ENCODE data around the gene SAYSD1. TPM values are rescaled to one million over a fixed set of nuclear protein-coding genes. Genes with fewer than 3 reads are reported as not detected.

The SAYSD1 gene
- total and polyA plus RNA-seq, 8 donors, result 1.2 to 24.8 (median 7.7) TPM

GRCh38 chr6:39055661-39056060, 59.3 kb downstream of the SAYSD1 start:
- Histone ChIP-seq H3K4me1 (peaks cover 0 to 3% (median 0%) of the 10 kb centered on the region in 4 donors), H3K4me3 (no peak overlapping the region), H3K27me3 (peaks cover 0 to 65% (median 3%) of the 10 kb centered on the region in 3 donors), H3K9me3 (no peaks in the 10 kb centered on the region), H3K27ac (no peak overlapping the region), H3K36me3 (no peaks in the 10 kb centered on the region)
- no peak for DNase-seq
- no peak for TF ChIP-seq POLR2AphosphoS5 (IDR thresholded peaks at IDR 0.05)
- TF ChIP-seq CTCF (IDR thresholded peaks at IDR 0.05), result no peak
- no peak for TF ChIP-seq EP300 (IDR thresholded peaks at IDR 0.05)
- TF ChIP-seq POLR2A (IDR thresholded peaks at IDR 0.05), result no peak
- 87 to 96% (median 94%) methylated on average over 3 to 7 of the region's 7 CpGs for WGBS, 5 donors
- intact Hi-C loops (cut with DNase I; ENCODE audit: low total_unique reads), result no loop called here

GRCh38 chr6:39054577-39055142, 60.3 kb downstream of the SAYSD1 start:
- TF ChIP-seq CTCF (IDR thresholded peaks at IDR 0.05), result no peak
- TF ChIP-seq POLR2A (IDR thresholded peaks at IDR 0.05), result no peak
- no peak for TF ChIP-seq EP300 (IDR thresholded peaks at IDR 0.05)
- TF ChIP-seq POLR2AphosphoS5 (IDR thresholded peaks at IDR 0.05), result no peak
- DNase-seq, result peak in 1 of 2 donors; percentile 72

More at GRCh38 chr6:39054577-39055142, 60.3 kb downstream of the SAYSD1 start:
- Histone ChIP-seq H3K4me3 (no peak overlapping the region), H3K27me3 (peaks cover 0 to 65% (median 9%) of the 10 kb centered on the region in 3 donors), H3K27ac (no peak overlapping the region), H3K4me1 (peaks cover 0 to 3% (median 0%) of the 10 kb centered on the region in 4 donors), H3K36me3 (no peaks in the 10 kb centered on the region), H3K9me3 (no peaks in the 10 kb centered on the region)
- 73 to 83% (median 78%) methylated on average over 9 of the region's 9 CpGs for WGBS, 5 donors
- intact Hi-C loops (cut with DNase I; ENCODE audit: low total_unique reads), result no loop called here

Other genes with a start within 250 kb of the SAYSD1 start
- 1 to 10 TPM in 2 of 5 donors, not detected in 3; 3.5 to 9.0 TPM for gene GLP1R, start 66.4 kb downstream of the SAYSD1 start, total RNA-seq
- gene GLP1R, start 66.4 kb downstream of the SAYSD1 start, polyA plus RNA-seq, result under 1 TPM in 2 of 3 donors, not detected in 1; 0.05 to 0.31 TPM
- gene KCNK5, start 114.3 kb upstream of the SAYSD1 start, total RNA-seq, result 10 to 100 TPM in 4 of 5 donors, 1 to 10 TPM in 1; 6.7 to 30.7 (median 15.8) TPM
- 1 to 10 TPM; 4.9 to 6.0 (median 5.3) TPM for gene KCNK5, start 114.3 kb upstream of the SAYSD1 start, polyA plus RNA-seq
- gene KCNK17, start 199.2 kb upstream of the SAYSD1 start, total RNA-seq, result 1 to 10 TPM in 1 of 5 donors, not detected in 4; 1.1 TPM
- gene KCNK17, start 199.2 kb upstream of the SAYSD1 start, polyA plus RNA-seq, result under 1 TPM; 0.15 to 0.68 (median 0.46) TPM
- under 1 TPM in 1 of 5 donors, not detected in 4; 0.73 TPM for gene KCNK16, start 207.5 kb upstream of the SAYSD1 start, total RNA-seq
- gene KCNK16, start 207.5 kb upstream of the SAYSD1 start, polyA plus RNA-seq, result under 1 TPM in 1 of 3 donors, not detected in 2; 0.37 TPM

Measured in stomach (tissue), 9 donors.